Occipital lobe (tissue), 2 donors: ENCODE measurements around the gene SNORC. TPM values are rescaled to one million over a fixed set of nuclear protein-coding genes. Genes with fewer than 3 reads are reported as not detected.
"Not testable (repeated sequence)": the region's sequence is repeated elsewhere in the genome, so short reads cannot be mapped to it uniquely, and the experiment has no call there.

Experiments
- DNase-seq: peaks from one replicate; lab custom pipeline; 2025; lab: John Stamatoyannopoulos, UW
- total RNA-seq: library from RNA; depleted of rRNA; stranded (reverse); fragments of >200 nt; gene quantifications from one replicate; pipeline ENCODE4 v1.2.3, GENCODE V29; 2014

Gene SNORC
- total RNA-seq, 1 donor from 2014 or later, result 1.6 TPM

DNA sequence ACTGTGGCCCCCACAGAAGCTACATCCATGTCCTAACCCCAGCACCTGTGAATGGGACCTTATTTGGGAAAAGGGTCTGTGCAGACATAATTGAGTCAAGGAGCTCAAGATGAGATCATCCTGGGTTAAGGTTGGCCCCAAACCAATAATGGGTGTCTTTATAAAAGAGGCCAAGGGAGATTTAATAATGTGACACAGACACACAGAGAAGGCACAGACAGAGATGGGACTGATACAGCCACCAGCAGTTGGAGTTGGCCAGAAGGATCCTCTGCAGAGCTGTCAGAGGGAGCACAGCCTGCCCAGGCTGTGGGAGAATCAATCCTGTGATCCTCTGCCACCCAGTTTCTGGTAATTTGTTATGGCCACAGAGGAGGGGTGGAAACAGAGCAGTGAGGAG lies 26.0 kb downstream of the SNORC start:
- DNase-seq, result no peak

DNA sequence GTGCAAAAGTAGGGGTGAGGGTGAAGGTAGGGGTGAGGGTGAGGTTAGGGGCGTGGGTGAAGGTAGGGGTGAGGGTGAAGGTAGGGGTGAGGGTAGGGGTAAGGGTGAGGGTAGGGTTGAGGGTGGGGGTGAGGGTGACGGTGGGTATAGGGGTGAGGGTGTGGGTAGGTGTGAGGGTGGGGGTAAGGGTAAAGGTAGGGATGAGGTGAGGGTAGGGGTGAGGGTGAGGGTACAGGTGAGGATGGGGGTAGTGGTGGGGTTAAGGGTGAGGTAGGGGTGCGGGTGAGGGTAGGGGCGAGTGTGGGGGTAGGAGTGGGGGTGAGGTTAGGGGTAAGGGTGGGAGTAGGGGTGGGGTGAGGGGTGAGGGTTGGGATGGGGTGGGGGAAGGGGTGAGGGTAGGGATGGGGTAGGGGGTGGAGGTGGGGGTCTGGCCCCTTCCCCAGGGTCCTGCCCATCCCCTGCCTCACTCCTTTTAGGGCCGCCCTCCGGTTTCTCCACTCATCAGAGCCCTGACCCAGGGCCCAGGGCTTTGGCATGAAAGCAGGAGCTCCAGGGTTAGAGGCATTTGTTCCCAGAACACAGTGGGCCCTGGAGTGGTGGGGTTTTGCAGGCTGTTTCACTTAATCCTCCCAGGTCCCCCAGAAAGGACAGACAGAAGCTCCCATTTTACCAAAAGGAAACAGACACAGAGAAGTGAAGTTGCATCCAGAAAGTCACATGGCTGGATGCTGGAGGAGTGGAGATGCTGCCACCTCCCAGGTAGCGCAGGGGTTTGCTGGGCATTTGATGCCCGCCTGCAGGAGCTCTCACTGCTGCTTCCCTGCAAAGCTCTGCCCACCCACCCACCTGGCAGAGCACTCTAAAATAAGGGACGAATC lies 26.9 kb downstream of the SNORC start:
- no peak for DNase-seq

DNA sequence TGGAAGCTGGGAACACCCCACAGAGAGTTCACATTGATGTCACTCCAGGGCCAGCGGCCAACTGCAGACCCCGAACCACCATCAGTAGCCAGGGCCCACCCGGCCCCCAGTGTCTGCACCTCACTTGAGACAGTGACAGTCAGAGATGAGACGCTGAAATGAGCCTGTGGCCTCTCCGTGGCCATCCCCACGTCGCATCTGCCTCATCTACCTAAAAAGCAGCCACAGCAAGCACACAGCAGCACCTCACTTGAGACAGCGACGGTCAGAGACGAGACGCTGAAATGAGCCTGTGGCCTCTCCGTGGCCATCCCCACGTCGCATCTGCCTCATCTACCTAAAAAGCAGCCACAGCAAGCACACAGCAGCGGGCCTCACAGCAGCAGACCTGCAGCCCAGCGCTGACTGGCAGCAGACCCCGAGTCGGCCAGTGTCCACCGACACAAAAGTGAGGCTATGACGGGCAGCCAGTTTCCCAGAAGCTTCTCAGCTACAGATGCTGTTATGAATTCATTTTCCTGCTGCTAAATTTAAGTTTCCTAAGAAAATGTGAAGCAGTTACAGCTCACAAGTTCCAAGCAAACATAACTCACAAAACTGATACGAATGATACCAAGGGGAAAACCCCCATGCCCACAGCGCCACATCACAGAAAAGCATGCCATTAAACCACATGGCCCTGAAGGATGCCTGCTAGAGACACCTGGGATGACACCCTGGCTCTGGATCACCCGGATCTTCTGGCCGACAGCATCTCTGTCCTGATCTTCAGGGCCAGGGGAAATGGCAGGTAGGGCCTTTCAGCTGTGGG lies 27.7 kb downstream of the SNORC start:
- DNase-seq, result no peak

DNA sequence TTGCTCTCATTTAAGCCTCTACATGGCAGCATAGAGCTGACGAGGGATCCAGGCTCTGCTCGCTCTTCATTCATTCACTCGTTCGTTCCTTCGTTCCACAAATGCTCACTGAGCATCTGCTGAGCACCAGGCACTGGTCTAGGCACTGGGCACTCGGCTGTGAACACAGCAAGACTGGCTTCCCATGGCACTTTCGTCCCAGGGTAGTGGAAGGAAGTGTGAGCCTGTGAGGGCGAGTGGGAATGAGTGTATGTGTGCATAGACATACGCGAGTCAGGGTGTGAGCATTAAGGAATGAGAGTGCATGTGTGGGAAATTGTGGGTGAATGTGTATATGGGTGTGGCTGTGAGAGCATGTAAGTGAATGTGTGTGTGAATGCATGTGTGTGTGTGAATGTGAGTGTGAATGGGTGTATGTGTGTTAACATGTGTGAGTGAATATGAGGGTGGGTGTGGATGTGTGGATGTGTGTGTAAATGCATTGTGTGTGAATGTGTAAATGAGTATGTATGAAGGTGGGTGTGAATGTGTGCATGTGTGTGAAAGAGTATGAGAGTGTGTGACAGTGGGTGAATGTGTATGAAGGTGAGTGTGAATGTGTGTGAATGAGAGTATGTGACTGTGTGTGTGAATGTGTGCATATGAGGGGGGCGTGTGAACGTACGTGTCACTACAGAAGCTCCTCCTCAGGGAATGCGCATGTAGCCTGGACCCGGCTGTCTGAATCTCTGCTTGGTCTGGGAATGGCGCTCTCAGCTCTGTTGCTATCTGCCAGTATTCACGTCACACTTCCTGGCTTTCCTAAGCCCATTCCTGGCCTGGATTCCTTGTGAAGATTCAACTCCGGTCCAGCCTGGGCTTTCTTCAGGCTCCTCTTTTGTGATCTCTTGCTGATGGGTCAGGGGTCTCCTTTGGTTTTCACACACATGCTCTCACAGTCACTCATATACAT lies 28.8 kb downstream of the SNORC start:
- DNase-seq, result no peak

DNA sequence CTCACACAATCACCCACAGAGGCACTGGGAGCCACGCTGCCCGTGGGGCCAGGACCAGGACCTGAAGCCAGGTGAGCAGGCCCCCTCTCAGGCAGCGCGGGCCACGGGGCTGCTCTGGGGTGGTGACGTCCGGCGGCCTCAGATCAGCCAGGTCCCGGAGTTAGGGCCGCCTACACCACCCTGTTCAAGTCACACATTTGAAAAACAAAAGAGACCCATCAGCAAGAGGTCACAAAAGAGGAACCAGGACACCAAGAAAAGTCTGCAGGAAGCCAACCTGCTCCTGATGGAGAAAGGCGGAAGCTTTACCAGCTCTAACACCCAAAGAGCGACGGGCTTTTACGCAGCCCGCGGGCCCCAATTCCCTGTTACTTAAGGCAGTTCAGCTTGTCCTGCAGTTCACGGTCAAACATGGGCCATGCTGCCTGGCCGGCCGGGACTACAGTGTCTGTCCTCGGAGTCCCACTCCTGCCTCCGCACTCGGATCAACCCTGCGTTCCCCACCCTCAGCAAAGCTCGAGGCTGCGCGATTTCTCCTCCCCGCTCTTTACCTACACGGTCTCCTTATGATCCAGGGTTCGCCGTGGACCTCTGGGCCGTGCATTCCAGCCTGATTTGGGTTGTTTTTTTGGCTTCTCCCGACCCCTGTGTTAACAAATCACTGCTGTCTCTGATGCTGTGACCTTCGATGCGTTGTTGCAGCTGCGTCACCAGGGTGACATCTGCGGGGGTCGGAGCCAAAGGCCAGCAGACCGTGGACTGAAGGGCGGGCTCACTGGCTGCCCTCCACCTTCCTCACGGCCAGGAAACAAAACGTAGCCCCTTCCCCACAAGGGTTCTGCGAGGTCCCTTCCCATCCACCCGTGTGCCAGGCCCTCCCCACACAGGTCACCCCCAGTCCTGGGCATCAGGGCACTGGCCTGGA lies 31.0 kb downstream of the SNORC start:
- DNase-seq, result no peak

DNA sequence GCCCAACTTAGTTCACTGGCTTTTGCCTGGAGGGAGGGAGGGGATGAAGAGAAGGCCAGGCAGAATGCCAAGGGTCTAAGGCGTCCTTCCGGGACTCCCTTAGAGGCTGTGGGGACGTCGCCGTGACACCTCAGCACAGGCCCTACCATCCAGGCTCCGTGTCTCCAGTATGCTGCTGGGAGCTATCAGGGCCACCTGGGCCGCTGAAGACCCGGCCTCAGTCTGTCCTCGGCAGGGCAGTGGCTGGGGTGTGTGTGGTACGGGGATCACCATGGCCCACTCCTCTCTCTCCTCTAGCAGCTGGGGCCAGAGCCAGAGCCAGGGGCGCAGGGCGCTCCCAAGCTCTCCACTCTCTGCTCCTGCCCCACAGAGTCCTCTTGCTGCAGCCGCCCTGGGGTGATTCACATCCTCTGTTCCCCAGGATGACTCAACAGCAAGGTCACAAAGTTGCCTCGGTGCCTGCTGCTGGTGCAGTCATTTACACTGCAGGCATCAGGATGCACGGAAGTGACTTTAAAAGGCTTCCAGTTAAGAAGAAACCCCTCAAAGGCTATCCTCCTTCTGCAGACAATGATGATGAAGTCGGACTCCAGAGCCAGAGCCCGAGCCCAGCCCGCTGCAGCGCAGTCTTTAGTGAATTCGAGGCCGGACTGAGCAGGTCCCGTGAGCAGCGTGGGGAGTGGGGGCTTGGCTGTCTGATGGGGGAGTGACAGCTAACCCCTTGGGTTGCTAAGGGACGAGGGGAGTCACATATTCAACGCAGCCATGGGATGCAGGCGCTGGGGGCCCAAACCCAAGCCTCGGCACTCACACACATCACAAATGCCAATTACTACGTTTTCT lies 31.9 kb downstream of the SNORC start:
- DNase-seq, result no peak

DNA sequence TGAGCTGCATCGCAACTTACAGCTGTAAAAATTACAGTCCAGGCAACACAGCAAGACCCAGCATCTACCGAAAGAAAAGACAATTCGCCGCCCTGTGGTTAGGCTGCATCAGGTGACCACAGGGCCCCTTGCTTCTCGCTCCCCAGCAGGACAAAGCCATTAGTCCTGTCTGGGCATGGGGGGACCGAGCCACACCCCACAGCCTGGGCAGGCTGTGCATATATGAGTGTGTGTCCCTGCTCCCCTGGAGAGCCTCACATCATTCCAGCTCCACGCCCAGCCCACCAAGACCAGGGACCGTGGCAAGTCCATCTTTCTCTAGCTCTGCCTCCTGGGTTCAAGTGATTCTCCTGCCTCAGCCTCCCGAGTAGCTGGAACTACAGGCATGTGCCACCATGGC lies 33.9 kb downstream of the SNORC start:
- DNase-seq, result no peak

DNA sequence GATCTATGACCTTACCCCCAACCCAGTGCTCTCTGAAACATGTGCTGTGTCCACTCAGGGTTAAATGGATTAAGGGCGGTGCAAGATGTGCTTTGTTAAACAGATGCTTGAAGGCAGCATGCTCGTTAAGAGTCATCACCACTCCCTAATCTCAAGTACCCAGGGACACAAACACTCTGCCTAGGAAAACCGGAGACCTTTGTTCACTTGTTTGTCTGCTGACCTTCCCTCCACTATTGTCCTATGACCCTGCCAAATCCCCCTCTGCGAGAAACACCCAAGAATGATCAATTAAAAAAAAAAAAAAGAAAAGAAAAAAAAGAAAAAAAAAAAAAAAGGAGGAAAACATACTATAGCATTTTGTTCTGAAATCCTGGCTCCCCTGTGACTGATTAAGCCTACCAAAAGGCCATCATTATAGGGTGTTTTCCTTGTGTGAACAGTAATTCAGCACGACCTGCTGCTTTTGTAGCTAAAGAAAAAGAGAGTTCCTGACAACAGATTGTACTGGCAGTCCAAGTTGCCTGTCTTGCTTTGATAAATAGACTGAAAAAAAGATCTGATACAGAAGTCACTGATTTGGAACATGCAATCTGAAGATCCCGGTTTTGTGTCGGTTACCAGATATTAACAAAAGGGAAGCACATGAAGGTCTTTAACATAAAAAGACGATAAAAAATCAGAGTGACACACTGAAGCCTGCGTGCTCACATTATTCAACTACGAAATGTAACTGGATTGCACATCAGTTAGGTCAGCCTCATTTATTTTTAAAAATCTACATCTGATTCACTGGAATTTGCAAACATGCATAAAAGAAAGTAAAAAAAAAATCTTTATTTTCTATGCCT lies 37.0 kb downstream of the SNORC start:
- not testable (repeated sequence) for DNase-seq

DNA sequence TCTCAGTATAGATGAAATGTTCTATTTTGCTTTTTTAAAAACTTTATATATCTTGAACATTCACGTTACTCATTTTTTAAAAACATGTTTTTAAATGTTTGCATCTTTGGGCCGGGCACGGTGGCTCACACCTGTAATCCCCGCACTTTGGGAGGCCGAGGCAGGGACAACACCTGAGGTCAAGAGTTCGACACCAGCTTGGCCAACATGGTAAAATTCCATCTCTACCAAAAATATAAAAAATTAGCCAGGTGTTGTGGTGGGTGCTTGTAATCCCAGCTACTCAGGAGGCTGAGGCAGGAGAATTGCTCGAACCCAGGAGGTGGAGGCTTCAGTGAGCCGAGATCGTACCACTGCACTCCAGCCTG lies 37.6 kb downstream of the SNORC start:
- not testable (repeated sequence) for DNase-seq

DNA sequence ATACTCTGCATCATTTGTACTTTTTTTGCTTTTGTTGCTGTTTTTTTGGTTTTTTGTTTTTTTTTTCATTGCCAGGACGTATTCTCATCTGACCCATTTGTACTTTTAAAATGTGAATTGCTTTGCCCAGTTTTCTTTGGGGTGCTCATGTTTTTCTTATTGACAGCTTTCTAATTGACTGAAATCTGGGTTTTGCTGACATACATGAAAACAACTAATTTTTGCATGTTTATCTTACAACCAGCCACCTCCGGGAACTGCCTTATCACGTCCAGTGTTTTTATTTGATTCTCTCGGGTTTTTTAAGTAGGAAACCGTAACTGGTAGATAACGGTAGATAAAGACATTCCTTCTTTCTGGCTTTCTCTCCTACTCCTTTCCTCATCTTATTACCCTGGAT lies 38.6 kb downstream of the SNORC start:
- no peak for DNase-seq

DNA sequence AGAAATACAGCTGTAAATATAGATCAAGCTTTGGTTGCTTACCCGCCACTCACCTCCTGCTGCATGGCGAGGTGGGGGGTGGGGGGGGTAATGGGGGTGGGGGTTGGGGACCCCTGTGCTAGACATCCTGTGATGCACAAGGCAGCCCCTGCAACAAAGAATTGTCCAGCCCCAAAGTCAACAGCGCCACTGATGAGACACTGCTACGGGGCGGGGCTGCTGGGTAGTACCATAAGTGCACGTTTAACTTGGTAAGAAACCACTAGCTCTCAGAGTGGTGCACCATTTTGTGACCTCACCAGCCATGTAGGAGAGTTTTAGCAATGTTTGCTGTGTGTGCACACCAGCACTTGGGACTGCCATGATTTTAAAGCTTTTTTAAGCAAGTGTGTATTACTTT lies 40.3 kb downstream of the SNORC start:
- no peak for DNase-seq

DNA sequence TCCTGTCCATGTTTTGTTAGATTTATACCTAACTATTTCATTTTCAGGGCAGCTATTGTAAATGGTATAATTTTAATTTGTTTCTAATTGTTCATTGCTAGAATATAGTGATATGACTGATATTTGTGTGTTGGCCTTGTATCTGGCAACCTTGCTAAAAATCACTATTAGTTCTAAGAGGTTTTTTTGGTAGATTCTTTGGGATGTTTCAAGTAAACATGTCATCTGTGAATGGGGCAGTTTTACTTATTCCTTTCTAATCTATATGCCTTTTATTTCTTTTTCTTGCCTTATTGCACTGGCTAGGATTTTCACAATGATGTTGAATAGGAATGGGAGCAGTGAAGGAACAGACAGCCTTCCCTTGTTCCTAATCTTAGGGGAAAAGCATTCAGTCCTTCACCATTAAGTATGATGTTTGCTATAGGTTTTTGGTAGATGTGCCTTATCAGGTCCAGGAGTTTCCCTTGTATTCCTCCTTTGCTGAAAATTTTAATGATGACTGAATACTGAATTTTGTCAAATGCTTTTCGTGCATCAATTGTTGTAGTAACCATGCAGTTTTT lies 41.7 kb downstream of the SNORC start:
- no peak for DNase-seq

DNA sequence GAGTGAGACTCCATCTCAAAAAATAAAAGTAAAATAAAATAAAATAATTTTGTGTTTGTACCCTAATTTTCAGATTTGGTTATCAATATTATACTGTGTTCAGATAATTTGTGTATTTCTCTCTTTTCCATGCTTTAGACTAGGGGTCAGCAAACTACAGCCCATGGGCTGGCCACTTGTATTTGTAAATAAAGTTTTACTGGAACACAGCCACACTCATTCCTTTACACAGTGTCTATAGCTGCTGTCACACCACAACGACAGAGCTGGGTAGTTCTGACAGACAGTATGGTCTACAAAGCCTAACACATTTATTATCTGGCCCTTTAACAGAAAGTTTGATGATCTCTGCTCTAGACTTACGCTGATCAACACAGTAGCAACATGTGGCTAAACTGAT lies 43.8 kb downstream of the SNORC start:
- DNase-seq, result no peak

DNA sequence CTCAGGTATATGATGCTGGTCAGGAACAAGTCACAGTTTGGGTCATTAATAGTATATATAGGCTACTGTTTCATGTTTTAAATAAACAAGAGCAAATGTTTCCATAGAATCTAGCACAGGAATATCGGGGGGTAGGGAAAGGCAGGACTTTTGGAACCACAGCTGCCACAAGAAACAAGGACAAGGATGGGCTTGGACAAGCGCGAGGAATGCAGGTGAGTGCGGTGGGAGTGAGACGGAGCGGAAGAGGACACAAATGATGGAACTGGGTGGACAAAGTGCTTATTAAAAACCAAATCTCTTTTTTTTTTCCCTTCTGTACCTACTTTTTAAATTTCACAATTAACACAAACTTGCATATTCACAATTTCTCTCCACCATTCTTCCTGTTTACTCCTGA lies 49.1 kb downstream of the SNORC start:
- DNase-seq, result no peak

DNA sequence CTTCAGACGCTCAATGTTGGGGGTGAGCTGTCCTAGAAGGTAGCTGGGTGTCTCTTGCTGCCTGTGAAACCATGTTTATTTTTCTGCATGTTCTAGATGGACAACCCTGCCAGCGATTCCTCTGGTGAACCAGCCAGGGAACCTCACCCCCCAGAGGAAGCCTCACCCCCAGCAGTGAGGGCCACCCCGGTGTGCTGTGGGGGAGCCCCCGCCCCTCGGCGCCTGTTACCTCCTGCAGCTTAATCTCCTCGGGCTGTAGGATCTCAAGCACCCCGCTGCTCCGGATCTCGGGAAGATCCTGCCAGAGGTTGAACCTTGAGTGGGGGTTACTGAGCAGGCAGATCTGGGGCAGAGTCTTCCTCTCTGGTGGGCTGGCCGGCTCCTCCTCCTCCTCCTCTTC lies 50.0 kb downstream of the SNORC start:
- no peak for DNase-seq

DNA sequence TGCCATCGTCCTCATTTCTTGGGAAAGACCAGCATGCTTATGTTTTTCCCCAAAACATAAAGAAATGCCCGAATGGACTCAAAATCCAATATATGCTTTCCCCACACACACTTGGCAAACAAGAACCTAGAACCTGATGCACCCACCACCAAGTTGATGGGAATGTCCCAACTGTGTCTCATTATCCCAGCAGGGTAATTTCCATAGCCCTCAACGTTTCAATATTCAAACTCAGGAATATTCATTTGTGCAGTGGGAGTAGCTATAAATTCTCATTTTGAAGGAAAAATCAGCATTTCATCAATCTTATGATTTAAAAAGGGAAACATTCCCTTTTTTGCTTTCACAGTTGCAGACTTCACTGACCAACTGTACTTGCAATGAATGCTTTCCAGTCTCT lies 50.7 kb downstream of the SNORC start:
- DNase-seq, result no peak

DNA sequence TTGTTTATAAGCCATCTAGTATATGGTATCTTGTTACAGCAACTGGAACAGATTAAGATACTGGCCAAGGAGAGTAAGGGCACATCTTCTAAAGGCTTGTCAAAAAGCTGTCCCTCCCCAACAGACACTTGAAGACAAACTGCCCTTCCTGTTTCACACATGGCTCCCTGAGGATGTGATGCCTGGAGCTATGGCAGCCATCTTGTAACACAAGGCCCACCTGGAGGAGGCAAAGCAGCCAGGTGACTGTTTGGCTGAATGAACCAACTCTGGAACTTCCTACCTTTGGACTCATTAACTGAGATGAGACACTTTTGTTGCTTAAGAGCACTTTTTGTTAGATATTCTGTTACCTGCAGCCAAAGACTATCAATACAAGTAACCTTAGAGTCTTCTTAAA lies 54.4 kb downstream of the SNORC start:
- DNase-seq, result no peak

DNA sequence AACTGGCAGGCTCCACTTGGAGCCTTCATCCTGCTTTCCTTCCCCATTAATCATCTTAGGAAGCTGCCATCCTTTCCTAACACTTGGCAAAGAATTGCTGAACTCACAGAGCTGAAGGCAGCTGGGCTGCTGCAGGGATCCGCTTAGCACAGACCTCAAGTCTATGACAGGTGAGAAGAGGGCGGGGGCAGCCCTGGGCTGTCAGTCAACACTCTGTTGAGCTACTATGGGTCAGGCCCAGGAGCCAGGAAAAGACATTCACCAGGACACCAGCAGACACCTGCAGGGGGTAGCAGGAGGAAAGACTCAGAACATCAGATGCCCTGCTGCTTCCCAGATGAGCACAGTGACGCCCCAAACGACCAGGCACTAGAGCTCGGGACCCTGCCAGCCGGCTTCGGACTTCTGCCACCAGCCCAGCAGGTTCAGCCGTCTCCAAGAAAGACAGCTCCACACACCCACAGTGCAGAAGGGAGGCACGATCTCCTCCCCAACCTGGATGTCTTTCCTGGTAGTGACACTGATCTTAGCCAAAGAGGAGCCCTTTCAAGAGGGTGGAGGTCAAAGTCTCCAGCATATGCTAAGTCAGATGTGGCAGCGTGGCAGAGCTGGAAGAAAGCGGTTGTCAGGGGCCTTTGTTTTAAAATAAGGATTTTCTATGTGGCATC lies 55.2 kb downstream of the SNORC start:
- DNase-seq, result no peak
